ENCODE results near the gene PELI3. TPM values are rescaled to one million over a fixed set of nuclear protein-coding genes. Genes with fewer than 3 reads are reported as not detected.
"Not testable (repeated sequence)": the region's sequence is repeated elsewhere in the genome, so short reads cannot be mapped to it uniquely, and the experiment has no call there.

PELI3 gene
- total RNA-seq, 1 donor from 2014 or later, result 10.0 TPM

- DNase-seq (ENCODE audit: low spot score), result no peak
- H3K4me3 Mint-ChIP-seq (ENCODE audit: unreplicated experiment), result no peak overlapping the region
- no peak for TF ChIP-seq CTCF (IDR thresholded peaks at IDR 0.05)
Observed at GRCh38 chr11:66462911-66463310, 3.8 kb upstream of the PELI3 start.

GRCh38 chr11:66464116-66464515 is 2.6 kb upstream of the PELI3 start:
- H3K27ac Mint-ChIP-seq (ENCODE audit: unreplicated experiment); H3K27me3 Mint-ChIP-seq (ENCODE audit: low read depth); H3K36me3 Mint-ChIP-seq (ENCODE audit: low read depth); DNase-seq (ENCODE audit: low spot score); H3K9me3 Mint-ChIP-seq (ENCODE audit: low read depth); H3K4me3 Mint-ChIP-seq (ENCODE audit: unreplicated experiment): not testable (repeated sequence)
- H3K4me1 Mint-ChIP-seq (ENCODE audit: low read depth), result peaks cover 11% of the 10 kb centered on the region

More at GRCh38 chr11:66462911-66463310, 3.8 kb upstream of the PELI3 start:
- Mint-ChIP-seq H3K27me3 (ENCODE audit: low read depth) (no peaks in the 10 kb centered on the region), H3K36me3 (ENCODE audit: low read depth) (peaks cover 2% of the 10 kb centered on the region), H3K27ac (ENCODE audit: unreplicated experiment) (no peak overlapping the region), H3K9me3 (ENCODE audit: low read depth) (no peaks in the 10 kb centered on the region), H3K4me1 (ENCODE audit: low read depth) (peaks cover 11% of the 10 kb centered on the region)

- Mint-ChIP-seq H3K27me3 (ENCODE audit: low read depth) (no peaks in the 10 kb centered on the region), H3K4me3 (ENCODE audit: unreplicated experiment) (no peak overlapping the region), H3K4me1 (ENCODE audit: low read depth) (peaks cover 11% of the 10 kb centered on the region), H3K36me3 (ENCODE audit: low read depth) (peaks cover 2% of the 10 kb centered on the region), H3K9me3 (ENCODE audit: low read depth) (no peaks in the 10 kb centered on the region), H3K27ac (ENCODE audit: unreplicated experiment) (no peak overlapping the region)
- no peak for TF ChIP-seq CTCF (IDR thresholded peaks at IDR 0.05)
- no peak for DNase-seq (ENCODE audit: low spot score)
Observed at GRCh38 chr11:66464916-66465315, 1.8 kb upstream of the PELI3 start.

- TF ChIP-seq CTCF (IDR thresholded peaks at IDR 0.05), result no peak
- Mint-ChIP-seq H3K27ac (ENCODE audit: unreplicated experiment) (no peak overlapping the region), H3K4me3 (ENCODE audit: unreplicated experiment) (peak overlapping the region; percentile 81), H3K4me1 (ENCODE audit: low read depth) (peaks cover 14% of the 10 kb centered on the region), H3K9me3 (ENCODE audit: low read depth) (no peaks in the 10 kb centered on the region), H3K27me3 (ENCODE audit: low read depth) (no peaks in the 10 kb centered on the region), H3K36me3 (ENCODE audit: low read depth) (peaks cover 4% of the 10 kb centered on the region)
- DNase-seq (ENCODE audit: low spot score), result no peak
Observed at GRCh38 chr11:66465373-66466224, 1.1 kb upstream of the PELI3 start.

- no peak overlapping the region for H3K27ac Mint-ChIP-seq (ENCODE audit: unreplicated experiment)
- H3K4me3 Mint-ChIP-seq (ENCODE audit: unreplicated experiment), result peak overlapping the region; percentile 78
- TF ChIP-seq CTCF (IDR thresholded peaks at IDR 0.05), result peak; percentile 66
- peaks cover 14% of the 10 kb centered on the region for H3K4me1 Mint-ChIP-seq (ENCODE audit: low read depth)
- no peaks in the 10 kb centered on the region for H3K27me3 Mint-ChIP-seq (ENCODE audit: low read depth)
- no peaks in the 10 kb centered on the region for H3K9me3 Mint-ChIP-seq (ENCODE audit: low read depth)
- no peak for DNase-seq (ENCODE audit: low spot score)
- H3K36me3 Mint-ChIP-seq (ENCODE audit: low read depth), result peaks cover 3% of the 10 kb centered on the region
Observed at GRCh38 chr11:66467034-66467659, 442 bp downstream of the PELI3 start.

Data from chondrocyte (in vitro differentiated cells).